Measurements from ENCODE around the gene NFAM1.

GRCh38 chr22:42412744-42413333 lies 19.4 kb downstream of the NFAM1 start:
- no peak for TF ChIP-seq CTCF (IDR thresholded peaks at IDR 0.05)
- TF ChIP-seq EZH2 (IDR thresholded peaks at IDR 0.05): no peak
- no peak for TF ChIP-seq EZH2phosphoT487 (IDR thresholded peaks at IDR 0.05)

Measured in neural progenitor cell (in vitro differentiated cells).